HEK293 (cell line): Measurements from ENCODE around the gene EN1.

Experiments
- CTCF ChIA-PET: fragments of 350-600 bp; formaldehyde crosslinking; extraction: SDS; loops from one replicate; lab custom pipeline; 2021; ENCODE audit warnings: antibody characterized with exemption; lab: Yijun Ruan, JAX
- POLR2A ChIA-PET: fragments of 300-600 bp; formaldehyde crosslinking; extraction: SDS; loops from one replicate; lab custom pipeline; 2020; ENCODE audit warnings: antibody characterized with exemption, inconsistent platforms; lab: Yijun Ruan, JAX
- H3K27ac ChIP-seq: fragments of 200-500 bp; sonication (Bioruptor generic); 2 replicates; pipeline ENCODE4 v1.5.1; 2014; ENCODE audit warnings: low read depth, low read length, control low read depth, inconsistent platforms; ENCODE audit errors: extremely low read depth
- H3K36me3 ChIP-seq, 2 experiments: fragments of 200-500 bp in 1 of 2; sonication (Bioruptor generic) in 1 of 2; 1 replicate in 1 of 2; 2 replicates in 1 of 2; pipeline ENCODE4 v1.5.1; 2014 to 2017; ENCODE audit warnings: inconsistent platforms in 2 of 2, low read length in 2 of 2; ENCODE audit not compliant: control insufficient read depth in 2 of 2, insufficient read depth in 1 of 2
- H3K4me1 ChIP-seq: fragments of 200-500 bp; sonication (Bioruptor generic); 2 replicates; pipeline ENCODE4 v1.5.1; 2014; ENCODE audit warnings: mild to moderate bottlenecking, low read length, inconsistent platforms; ENCODE audit not compliant: control insufficient read depth, insufficient read depth
- H3K4me3 ChIP-seq: 2 replicates; pipeline ENCODE4 v1.5.1; 2011; ENCODE audit warnings: low read depth, mild to moderate bottlenecking, control low read depth, low read length, moderate library complexity
- H3K9me3 ChIP-seq: fragments of 200-500 bp; sonication (Bioruptor generic); 2 replicates; pipeline ENCODE4 v1.5.1; 2014; ENCODE audit warnings: low read depth, low read length, inconsistent platforms; ENCODE audit not compliant: control insufficient read depth, insufficient read depth
- ATF2 ChIP-seq: fragments of 450-650 bp; formaldehyde crosslinking; IDR thresholded peaks from 2 replicates; pipeline ENCODE4 v1.5.1; 2016; ENCODE audit warnings: missing biosample characterization, missing genetic modification characterization, low read depth
- ELK4 ChIP-seq: IDR thresholded peaks from 2 replicates; pipeline ENCODE4 v1.6.1; 2011; ENCODE audit warnings: mild to moderate bottlenecking, low read depth, low read length, borderline replicate concordance
- GLI4 ChIP-seq: fragments of 450-650 bp; formaldehyde crosslinking; IDR thresholded peaks from 2 replicates; pipeline ENCODE4 v1.5.1; 2016; ENCODE audit warnings: missing biosample characterization, missing genetic modification characterization
- GLIS1 ChIP-seq: fragments of 450-650 bp; formaldehyde crosslinking; IDR thresholded peaks from 2 replicates; pipeline ENCODE4 v1.5.1; 2016; ENCODE audit warnings: missing biosample characterization, missing genetic modification characterization
- HOXC10 ChIP-seq: sonication (generic); formaldehyde crosslinking; IDR thresholded peaks from 2 replicates; pipeline ENCODE4 v1.8.1; 2023; ENCODE audit warnings: mild to moderate bottlenecking, missing genetic modification reagents
- RBAK ChIP-seq: fragments of 450-650 bp; formaldehyde crosslinking; IDR thresholded peaks from 2 replicates; pipeline ENCODE4 v1.5.1; 2016; ENCODE audit warnings: missing biosample characterization, missing genetic modification characterization
- SP2 ChIP-seq: fragments of 450-650 bp; formaldehyde crosslinking; IDR thresholded peaks from 2 replicates; pipeline ENCODE4 v1.5.1; 2016; ENCODE audit warnings: missing biosample characterization, missing genetic modification characterization
- WT1 ChIP-seq: fragments of 450-650 bp; formaldehyde crosslinking; IDR thresholded peaks from 2 replicates; pipeline ENCODE4 v1.5.1; 2016; ENCODE audit warnings: missing biosample characterization, missing genetic modification characterization
- ZBTB20 ChIP-seq: fragments of 450-650 bp; formaldehyde crosslinking; IDR thresholded peaks from 2 replicates; pipeline ENCODE4 v1.5.1; 2016; ENCODE audit warnings: missing biosample characterization, missing genetic modification characterization
- ZBTB26 ChIP-seq: fragments of 450-650 bp; formaldehyde crosslinking; optimal IDR thresholded peaks from 2 replicates; pipeline ENCODE3; 2016; ENCODE audit warnings: missing biosample characterization, mild to moderate bottlenecking, missing genetic modification characterization
- ZFP69B ChIP-seq: fragments of 450-650 bp; formaldehyde crosslinking; IDR thresholded peaks from 2 replicates; pipeline ENCODE4 v1.5.1; 2016; ENCODE audit warnings: missing biosample characterization, missing genetic modification characterization
- ZNF10 ChIP-seq: fragments of 450-650 bp; formaldehyde crosslinking; IDR thresholded peaks from 2 replicates; pipeline ENCODE4 v1.5.1; 2017; ENCODE audit warnings: missing biosample characterization, missing genetic modification characterization
- ZNF121 ChIP-seq: fragments of 450-650 bp; formaldehyde crosslinking; IDR thresholded peaks from 2 replicates; pipeline ENCODE4 v1.5.1; 2016; ENCODE audit warnings: missing biosample characterization, missing genetic modification characterization
- ZNF248 ChIP-seq: fragments of 450-650 bp; formaldehyde crosslinking; IDR thresholded peaks from 2 replicates; pipeline ENCODE4 v1.5.1; 2017; ENCODE audit warnings: missing biosample characterization, missing genetic modification characterization
- ZNF311 ChIP-seq: fragments of 450-650 bp; formaldehyde crosslinking; IDR thresholded peaks from 2 replicates; pipeline ENCODE4 v1.5.1; 2017; ENCODE audit warnings: missing biosample characterization, missing genetic modification characterization, borderline replicate concordance
- ZNF335 ChIP-seq: fragments of 450-650 bp; formaldehyde crosslinking; conservative IDR thresholded peaks from 2 replicates; pipeline ENCODE4 v1.5.1; 2016; ENCODE audit warnings: missing biosample characterization, missing genetic modification characterization
- ZNF354C ChIP-seq: fragments of 450-650 bp; formaldehyde crosslinking; IDR thresholded peaks from 2 replicates; pipeline ENCODE4 v1.5.1; 2016; ENCODE audit warnings: missing biosample characterization, missing genetic modification characterization, low read depth, borderline replicate concordance
- ZNF404 ChIP-seq: fragments of 450-650 bp; formaldehyde crosslinking; IDR thresholded peaks from 2 replicates; pipeline ENCODE4 v1.5.1; 2017; ENCODE audit warnings: missing biosample characterization, missing genetic modification characterization
- ZNF423 ChIP-seq: fragments of 450-650 bp; formaldehyde crosslinking; IDR thresholded peaks from 2 replicates; pipeline ENCODE4 v1.5.1; 2016; ENCODE audit warnings: missing biosample characterization, missing genetic modification characterization
- ZNF449 ChIP-seq: fragments of 450-650 bp; formaldehyde crosslinking; IDR thresholded peaks from 2 replicates; pipeline ENCODE4 v1.5.1; 2017; ENCODE audit warnings: missing biosample characterization, mild to moderate bottlenecking, missing genetic modification characterization, moderate library complexity
- ZNF48 ChIP-seq: fragments of 450-650 bp; formaldehyde crosslinking; IDR thresholded peaks from 2 replicates; pipeline ENCODE4 v1.5.1; 2016; ENCODE audit warnings: missing biosample characterization, missing genetic modification characterization
- ZNF529 ChIP-seq: fragments of 450-650 bp; formaldehyde crosslinking; IDR thresholded peaks from 2 replicates; pipeline ENCODE4 v1.5.1; 2017; ENCODE audit warnings: missing genetic modification characterization, missing biosample characterization; ENCODE audit not compliant: insufficient replicate concordance
- ZNF544 ChIP-seq: fragments of 450-650 bp; formaldehyde crosslinking; IDR thresholded peaks from 2 replicates; pipeline ENCODE4 v1.5.0; 2017; ENCODE audit warnings: missing biosample characterization, missing genetic modification characterization
- ZNF610 ChIP-seq: fragments of 450-650 bp; formaldehyde crosslinking; IDR thresholded peaks from 2 replicates; pipeline ENCODE4 v1.5.1; 2016; ENCODE audit warnings: missing biosample characterization, missing genetic modification characterization, borderline replicate concordance
- ZNF660 ChIP-seq: fragments of 450-650 bp; IDR thresholded peaks from 2 replicates; pipeline ENCODE4 v1.5.1; 2018; ENCODE audit warnings: missing biosample characterization, mild to moderate bottlenecking, missing genetic modification characterization
- ZNF692 ChIP-seq: fragments of 450-650 bp; formaldehyde crosslinking; IDR thresholded peaks from 2 replicates; pipeline ENCODE4 v1.5.1; 2016; ENCODE audit warnings: missing biosample characterization, missing genetic modification characterization
- ZNF707 ChIP-seq: fragments of 450-650 bp; formaldehyde crosslinking; IDR thresholded peaks from 2 replicates; pipeline ENCODE4 v1.5.1; 2016; ENCODE audit warnings: missing biosample characterization, missing genetic modification characterization
- ZNF830 ChIP-seq: fragments of 450-650 bp; IDR thresholded peaks from 2 replicates; pipeline ENCODE4 v1.5.0; 2018; ENCODE audit warnings: missing biosample characterization, missing genetic modification characterization, low read depth, mild to moderate bottlenecking, moderate library complexity
- ZNF843 ChIP-seq: fragments of 450-650 bp; formaldehyde crosslinking; IDR thresholded peaks from 2 replicates; pipeline ENCODE4 v1.5.1; 2016; ENCODE audit warnings: missing biosample characterization, missing genetic modification characterization

The EN1 gene

GRCh38 chr2:118815731-118816130 is 31.7 kb downstream of the EN1 start (continued):
- TF ChIP-seq ZNF311 (tag by site-specific recombination) (no peak), GLI4 (tag by site-specific recombination) (no peak), ZBTB20 (tag by site-specific recombination) (no peak), ZFP69B (tag by site-specific recombination) (no peak)

GRCh38 chr2:118815314-118815713 is 32.1 kb downstream of the EN1 start:
- Histone ChIP-seq H3K36me3 (no peaks in the 10 kb centered on the region), H3K4me1 (no peaks in the 10 kb centered on the region), H3K9me3 (no peaks in the 10 kb centered on the region), H3K27ac (no peak overlapping the region), H3K4me3 (no peak overlapping the region)
- POLR2A ChIA-PET = no interaction called here
- CTCF ChIA-PET = interaction anchor here (0.7 kb wide), 1 partner anchor 40 kb away, joined by 3 read pairs; no protein-coding TSS in a partner anchor
- no peak for TF ChIP-seq ATF2 (tag by site-specific recombination)
- TF ChIP-seq ZNF449 (tag by site-specific recombination) = no peak
- no peak for TF ChIP-seq ZNF354C (tag by site-specific recombination)
- TF ChIP-seq ZNF544 (tag by site-specific recombination) = no peak
- TF ChIP-seq ZNF48 (tag by site-specific recombination) = no peak
- TF ChIP-seq ZNF692 (tag by site-specific recombination) = no peak
- TF ChIP-seq GLIS1 (tag by site-specific recombination) = no peak
- no peak for TF ChIP-seq ZNF707
- TF ChIP-seq GLI4 (tag by site-specific recombination) = no peak
- TF ChIP-seq RBAK (tag by site-specific recombination) = no peak
- no peak for TF ChIP-seq WT1 (tag by site-specific recombination)
- no peak for TF ChIP-seq ZNF121 (tag by site-specific recombination)
- TF ChIP-seq ZNF311 (tag by site-specific recombination) = no peak
- TF ChIP-seq ZNF660 (tag by site-specific recombination) = no peak
- TF ChIP-seq ELK4 = no peak
- TF ChIP-seq ZNF10 (tag by site-specific recombination) = no peak
- no peak for TF ChIP-seq ZNF248 (tag by site-specific recombination)

- POLR2A ChIA-PET = no interaction called here
- CTCF ChIA-PET = interaction anchor here (0.7 to 1.2 kb wide), 3 partner anchors 15 to 41 kb away, joined by 3 read pairs; no protein-coding TSS in a partner anchor
- H3K4me1 ChIP-seq = no peaks in the 10 kb centered on the region
- no peaks in the 10 kb centered on the region for H3K9me3 ChIP-seq
- H3K27ac ChIP-seq = no peak overlapping the region
- no peak overlapping the region for H3K4me3 ChIP-seq
- H3K36me3 ChIP-seq = no peaks in the 10 kb centered on the region
- TF ChIP-seq ZNF48 (tag by site-specific recombination) = no peak
- no peak for TF ChIP-seq HOXC10 (CRISPR knock-in tag)
- TF ChIP-seq SP2 (tag by site-specific recombination) = no peak
- no peak for TF ChIP-seq ZNF423 (tag by site-specific recombination)
- no peak for TF ChIP-seq ZBTB26 (tag by site-specific recombination)
- TF ChIP-seq ZNF404 (tag by site-specific recombination) = no peak
- TF ChIP-seq ZNF529 (tag by site-specific recombination) = no peak
- no peak for TF ChIP-seq ZNF610 (tag by site-specific recombination)
- TF ChIP-seq ZNF707 = no peak
- TF ChIP-seq ZNF830 (tag by site-specific recombination) = no peak
- no peak for TF ChIP-seq ZNF544 (tag by site-specific recombination)
- no peak for TF ChIP-seq ZNF335 (tag by site-specific recombination)
- no peak for TF ChIP-seq ZNF843 (tag by site-specific recombination)
These were observed 33.1 kb downstream of the EN1 start for GRCh38 chr2:118814368-118814767.
